Fibroblast of skin of abdomen (primary cell): Measurements from ENCODE around the gene GSTT2.

Experiments
- DNase-seq: peaks from one replicate; pipeline ENCODE4 v3.0.0-alpha.2; 2013

The GSTT2 gene

GRCh38 chr22:24009227-24010017 is 29.5 kb downstream of the GSTT2 start:
- no peak for DNase-seq

DNA sequence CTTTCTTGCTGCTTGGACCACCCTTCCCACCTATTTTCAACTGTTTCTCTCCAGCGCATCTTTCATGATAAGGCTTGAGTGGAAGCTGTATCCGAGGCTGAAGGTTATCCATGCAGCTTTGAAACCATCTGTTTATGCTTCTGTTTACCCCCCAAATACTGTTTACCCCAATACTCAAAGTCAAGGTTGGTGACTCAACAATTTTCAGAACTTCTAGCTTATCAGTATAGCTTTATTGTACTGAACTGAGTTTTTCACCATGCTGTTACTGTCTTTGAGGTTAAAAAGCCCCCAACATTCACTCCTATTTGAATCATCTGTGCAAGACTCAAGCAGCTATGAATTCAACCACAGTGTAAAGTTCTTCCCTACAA is 30.1 kb downstream of the GSTT2 start:
- no peak for DNase-seq

- no peak for DNase-seq
Measured at GRCh38 chr22:24011735-24012068, 31.8 kb downstream of the GSTT2 start.

- no peak for DNase-seq
Measured at GRCh38 chr22:24016156-24016555, 36.2 kb downstream of the GSTT2 start.

- DNase-seq = no peak
Measured at GRCh38 chr22:24021304-24021703, 41.4 kb downstream of the GSTT2 start.

- DNase-seq = no peak
Measured at GRCh38 chr22:24023204-24023789, 43.4 kb downstream of the GSTT2 start.

- no peak for DNase-seq
Measured at GRCh38 chr22:24024354-24024753, 44.4 kb downstream of the GSTT2 start.

- no peak for DNase-seq
Measured at GRCh38 chr22:24025475-24025874, 45.5 kb downstream of the GSTT2 start.

DNA sequence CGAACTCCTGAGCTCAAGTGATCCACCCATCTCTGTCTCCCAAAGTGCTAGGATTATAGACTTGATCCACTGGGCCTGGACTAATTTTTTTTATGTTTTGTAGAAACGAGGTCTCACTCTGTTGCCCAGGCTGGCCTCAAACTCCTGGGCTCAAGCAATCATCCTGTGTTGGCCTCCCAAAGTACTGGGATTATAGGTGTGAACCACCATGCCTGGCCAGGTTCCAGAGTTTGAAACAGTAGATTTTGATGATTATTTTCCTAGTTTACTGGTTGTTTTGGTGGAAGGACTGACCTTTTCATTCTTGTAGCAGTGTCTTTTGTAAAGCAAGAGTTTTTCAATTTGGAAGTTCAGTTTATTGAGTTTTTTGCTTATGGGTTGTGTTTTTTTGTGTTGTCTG is 46.1 kb downstream of the GSTT2 start:
- no peak for DNase-seq

GRCh38 chr22:24026733-24027132 is 46.8 kb downstream of the GSTT2 start:
- DNase-seq = no peak

- no peak for DNase-seq
Measured at GRCh38 chr22:24027389-24027975, 47.5 kb downstream of the GSTT2 start.

- DNase-seq = no peak
Measured at GRCh38 chr22:24027991-24028390, 48.1 kb downstream of the GSTT2 start.

GRCh38 chr22:24028533-24028932 is 48.6 kb downstream of the GSTT2 start:
- no peak for DNase-seq

- no peak for DNase-seq
Measured at GRCh38 chr22:24029304-24029703, 49.4 kb downstream of the GSTT2 start.

- DNase-seq = no peak
Measured at GRCh38 chr22:24030186-24030702, 50.3 kb downstream of the GSTT2 start.
